Measurements from ENCODE around the gene KLHL21. TPM values are rescaled to one million over a fixed set of nuclear protein-coding genes. Genes with fewer than 3 reads are reported as not detected.

The KLHL21 gene
- total RNA-seq, 1 experiment from 2014 or later = 27.5 TPM

- no peak overlapping the region for H3K27ac ChIP-seq (ENCODE audit: low read depth, low read length)
- ChIA-PET POLR2A (no interaction called here), CTCF (no interaction called here), RAD21 (ENCODE audit: low non-redundant PET in 1 of 2, low total read pairs in 2 of 2, uncharacterized antibody in 2 of 2, unreplicated experiment in 2 of 2) (no interaction called here)
- H3K36me3 ChIP-seq (ENCODE audit: control insufficient read depth in 1 of 2, insufficient read depth in 2 of 2, low read length in 2 of 2) = peaks cover 13 to 17% of the 10 kb centered on the region in 2 experiments; a peak in 3 of 4 replicates
- TF ChIP-seq EGR1 (IDR thresholded peaks at IDR 0.05; ENCODE audit: low read depth) = no peak
- TF ChIP-seq ATF3 (IDR thresholded peaks at IDR 0.05) = no peak
- no peak for TF ChIP-seq POLR2A (IDR thresholded peaks at IDR 0.05; ENCODE audit: borderline replicate concordance, extremely low read depth, insufficient read depth, insufficient read length)
- no peak for TF ChIP-seq CBX3 (IDR thresholded peaks at IDR 0.05; ENCODE audit: low read depth)
- TF ChIP-seq ZNF274 (IDR thresholded peaks at IDR 0.05; ENCODE audit: low read depth, low read length) = no peak
- no peak for TF ChIP-seq ZFX (IDR thresholded peaks at IDR 0.05)
- no peak for TF ChIP-seq SP1 (IDR thresholded peaks at IDR 0.05; ENCODE audit: low read depth)
- no peak for TF ChIP-seq SRF (IDR thresholded peaks at IDR 0.05; ENCODE audit: low read depth)
- no peak for TF ChIP-seq SIN3A (IDR thresholded peaks at IDR 0.05; ENCODE audit: low read depth)
- no peak for TF ChIP-seq MAX (IDR thresholded peaks at IDR 0.05)
- no peak for TF ChIP-seq FOSL1 (IDR thresholded peaks at IDR 0.05; ENCODE audit: low read depth)
- TF ChIP-seq RAD21 (IDR thresholded peaks at IDR 0.05; ENCODE audit: low read depth) = no peak
- TF ChIP-seq TCF7L2 (IDR thresholded peaks at IDR 0.05; ENCODE audit: borderline replicate concordance, extremely low read depth, insufficient read depth, insufficient read length) = no peak
- TF ChIP-seq EZH2 (IDR thresholded peaks at IDR 0.05) = no peak
- TF ChIP-seq CTCF (IDR thresholded peaks at IDR 0.05 in 2 of 3, conservative IDR thresholded peaks at IDR 0.05 in 1 of 3; ENCODE audit: borderline replicate concordance in 1 of 3, insufficient read depth in 1 of 3, low read depth in 2 of 3, low read length in 2 of 3) = no peak
- no peak overlapping the region for H3K9ac ChIP-seq (ENCODE audit: low read length)
- no peak overlapping the region for H2AFZ ChIP-seq (ENCODE audit: low read depth, low read length, poor library complexity, severe bottlenecking)
- no peaks in the 10 kb centered on the region for H3K9me2 ChIP-seq (ENCODE audit: insufficient read depth)
- peaks cover 48% of the 10 kb centered on the region for H3K79me2 ChIP-seq (ENCODE audit: insufficient read depth, low read length)
- H3K9me3 ChIP-seq (ENCODE audit: control insufficient read depth in 1 of 2, insufficient read depth in 1 of 2, low read depth in 1 of 2, low read length in 2 of 2) = no peaks in the 10 kb centered on the region
- DNase-seq (ENCODE audit: low read depth, low spot score) (no peak), ATAC-seq (no peak)
- H3K4me2 ChIP-seq (ENCODE audit: low read length) = no peak overlapping the region
- intact Hi-C loops (cut with micrococcal nuclease) = no loop called here
- peaks cover 0 to 18% of the 10 kb centered on the region in 2 experiments; a peak in 2 of 4 replicates for H3K4me1 ChIP-seq (ENCODE audit: control insufficient read depth in 1 of 2, insufficient read depth in 2 of 2, low read length in 2 of 2)
- no peak overlapping the region for H3K4me3 ChIP-seq (replicated peaks in 1 of 2; ENCODE audit: low read depth in 1 of 2, low read length in 2 of 2)
- H3K27me3 ChIP-seq (ENCODE audit: insufficient read depth, low read length) = no peaks in the 10 kb centered on the region
- H4K20me1 ChIP-seq (ENCODE audit: insufficient read depth) = no peaks in the 10 kb centered on the region
- BruUV-seq (replicated peaks) = no TSS peak
These were observed 24.4 kb upstream of the KLHL21 start for GRCh38 chr1:6627031-6627430.
